Stimulated activated naive CD8-positive, alpha-beta T cell treated with anti-CD3 and anti-CD28 coated beads, Interleukin-15, amount 100 ng/mL, for 72 hours (primary cell): ENCODE measurements around the gene ATL3.
"Not testable (repeated sequence)": the region's sequence is repeated elsewhere in the genome, so short reads cannot be mapped to it uniquely, and the experiment has no call there.

Experiments used
- ATAC-seq: fragments of 150-1000 bp; cut with Tn5 transposase; 2 replicates; pipeline ENCODE4 v1.10.0; 2021; ENCODE audit warnings: mild to moderate bottlenecking, moderate library complexity
- DNase-seq, 2 donors: peaks; one replicate each; pipeline ENCODE4 v3.0.0; 2021 to 2022
- H3K27ac Mint-ChIP-seq, 2 donors: one replicate each; pipeline ENCODE4 v1.8.0; 2022; ENCODE audit warnings: mild to moderate bottlenecking in 2 of 2, mixed read lengths in 2 of 2, moderate library complexity in 2 of 2
- H3K27me3 Mint-ChIP-seq: one replicate; pipeline ENCODE4 v1.8.0; 2022; ENCODE audit warnings: mixed read lengths
- H3K4me1 Mint-ChIP-seq: one replicate; pipeline ENCODE4 v1.8.0; 2022; ENCODE audit warnings: mild to moderate bottlenecking, mixed read lengths
- H3K4me3 Mint-ChIP-seq, 2 donors: one replicate each; pipeline ENCODE4 v1.8.0; 2022; ENCODE audit warnings: mild to moderate bottlenecking in 2 of 2, mixed read lengths in 2 of 2, moderate library complexity in 1 of 2
- H3K9me3 Mint-ChIP-seq, 2 donors: one replicate each; pipeline ENCODE4 v1.8.0; 2022; ENCODE audit warnings: mixed read lengths in 2 of 2

Gene ATL3

GRCh38 chr11:63663809-63664208 is 7.4 kb downstream of the ATL3 start:
- no peaks in the 10 kb centered on the region for H3K27me3 Mint-ChIP-seq
- no peak overlapping the region for H3K4me3 Mint-ChIP-seq
- DNase-seq, result no peak
- no peak overlapping the region for H3K27ac Mint-ChIP-seq
- ATAC-seq, result no peak
- no peaks in the 10 kb centered on the region for H3K9me3 Mint-ChIP-seq
- peaks cover 36% of the 10 kb centered on the region for H3K4me1 Mint-ChIP-seq

GRCh38 chr11:63660972-63661371 is 10.2 kb downstream of the ATL3 start:
- Mint-ChIP-seq H3K4me3 (no peak overlapping the region), H3K27me3 (no peaks in the 10 kb centered on the region), H3K27ac (no peak overlapping the region), H3K9me3 (no peaks in the 10 kb centered on the region), H3K4me1 (peaks cover 21% of the 10 kb centered on the region)
- no peak for ATAC-seq
- DNase-seq, result no peak

DNA sequence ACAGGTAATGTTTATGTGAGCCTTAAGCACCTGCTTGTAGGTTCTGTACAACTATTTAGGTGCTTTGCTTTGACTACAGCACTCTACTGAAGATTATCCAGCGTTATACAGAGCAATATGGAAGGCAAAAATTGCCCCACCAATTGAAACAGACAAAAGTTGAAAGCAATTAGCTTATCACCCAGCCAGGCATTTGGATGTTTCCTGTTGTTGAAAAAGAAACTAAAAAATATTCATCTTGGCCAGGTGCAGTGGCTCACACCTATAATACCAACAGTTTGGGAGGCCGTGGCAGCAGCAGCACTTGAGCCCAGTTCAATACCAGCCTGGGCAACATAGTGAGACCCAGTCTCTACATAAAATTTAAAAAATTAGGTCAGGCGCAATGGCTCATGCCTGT is 18.5 kb downstream of the ATL3 start:
- H3K27me3 Mint-ChIP-seq, result no peaks in the 10 kb centered on the region
- H3K27ac Mint-ChIP-seq, result no peak overlapping the region
- DNase-seq (no peak), ATAC-seq (no peak)
- H3K4me1 Mint-ChIP-seq, result peaks cover 7% of the 10 kb centered on the region
- no peak overlapping the region for H3K4me3 Mint-ChIP-seq
- H3K9me3 Mint-ChIP-seq, result no peaks in the 10 kb centered on the region

DNA sequence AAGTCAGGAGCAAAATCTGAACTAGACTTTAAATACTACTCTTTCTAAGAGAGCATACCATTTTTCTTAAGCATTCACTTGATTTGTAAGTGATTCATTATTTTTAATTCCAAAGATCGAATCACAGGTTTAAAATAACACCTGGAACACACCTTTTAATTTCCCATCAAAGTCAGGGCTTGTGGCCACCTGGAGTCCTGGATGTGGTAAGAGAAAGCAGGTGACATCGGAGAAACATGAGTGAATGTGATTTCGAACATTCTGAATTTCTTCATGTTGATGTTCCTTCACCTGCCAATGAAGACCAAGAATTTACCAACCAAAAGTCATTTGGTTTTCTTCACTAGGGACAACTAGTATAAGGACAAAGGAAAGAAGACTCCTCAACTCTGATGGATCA is 28.0 kb downstream of the ATL3 start:
- ATAC-seq, result no peak
- DNase-seq, result no peak
- Mint-ChIP-seq H3K27ac (no peak overlapping the region), H3K9me3 (no peaks in the 10 kb centered on the region), H3K4me3 (no peak overlapping the region), H3K4me1 (no peaks in the 10 kb centered on the region), H3K27me3 (no peaks in the 10 kb centered on the region)

GRCh38 chr11:63641727-63642126 is 29.4 kb downstream of the ATL3 start:
- ATAC-seq (no peak), DNase-seq (no peak)
- Mint-ChIP-seq H3K4me3 (no peak overlapping the region), H3K27ac (peak overlapping the region in 1 of 2 donors; percentile 44), H3K27me3 (no peaks in the 10 kb centered on the region), H3K4me1 (no peaks in the 10 kb centered on the region), H3K9me3 (no peaks in the 10 kb centered on the region)

GRCh38 chr11:63639199-63639832 is 31.9 kb downstream of the ATL3 start:
- DNase-seq (no peak), ATAC-seq (no peak)
- Mint-ChIP-seq H3K4me3 (no peak overlapping the region), H3K27me3 (no peaks in the 10 kb centered on the region), H3K27ac (no peak overlapping the region), H3K4me1 (no peaks in the 10 kb centered on the region), H3K9me3 (no peaks in the 10 kb centered on the region)

- not testable (repeated sequence) for H3K9me3 Mint-ChIP-seq, DNase-seq, H3K4me3 Mint-ChIP-seq, H3K27me3 Mint-ChIP-seq, H3K4me1 Mint-ChIP-seq, H3K27ac Mint-ChIP-seq, ATAC-seq
Observed at GRCh38 chr11:63638436-63638835, 32.7 kb downstream of the ATL3 start.

- no peaks in the 10 kb centered on the region for H3K9me3 Mint-ChIP-seq
- peaks cover 9% of the 10 kb centered on the region for H3K4me1 Mint-ChIP-seq
- no peak overlapping the region for H3K27ac Mint-ChIP-seq
- H3K27me3 Mint-ChIP-seq, result no peaks in the 10 kb centered on the region
- ATAC-seq, result peak; percentile 56
- no peak overlapping the region for H3K4me3 Mint-ChIP-seq
- DNase-seq, result peak; percentile 50 to 63
Observed at GRCh38 chr11:63635762-63636465, 35.3 kb downstream of the ATL3 start.

DNA sequence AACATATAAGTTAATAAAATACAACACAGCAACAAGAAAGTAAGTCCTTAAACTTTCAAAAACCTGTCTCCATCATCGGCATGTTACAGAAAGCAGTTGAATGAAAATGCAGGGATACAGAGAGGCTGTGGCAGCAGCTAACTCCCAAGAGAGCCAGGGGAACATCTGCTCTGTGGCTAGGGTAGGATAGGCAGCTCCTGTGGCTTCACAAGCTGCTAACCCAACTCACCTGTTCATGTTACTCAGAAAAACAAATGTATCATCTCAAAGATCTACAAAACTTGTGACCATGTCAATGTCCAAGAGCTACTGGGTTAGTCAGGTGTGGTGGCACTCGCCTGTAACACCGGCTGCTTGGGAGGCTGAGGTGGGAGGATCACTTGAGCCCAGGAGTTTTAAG is 41.8 kb downstream of the ATL3 start:
- ATAC-seq (no peak), DNase-seq (no peak)
- Mint-ChIP-seq H3K27me3 (no peaks in the 10 kb centered on the region), H3K9me3 (no peaks in the 10 kb centered on the region), H3K4me3 (no peak overlapping the region), H3K27ac (no peak overlapping the region), H3K4me1 (peaks cover 20% of the 10 kb centered on the region)

GRCh38 chr11:63623513-63624140 is 47.5 kb downstream of the ATL3 start:
- peaks cover 16% of the 10 kb centered on the region for H3K4me1 Mint-ChIP-seq
- no peak overlapping the region for H3K4me3 Mint-ChIP-seq
- DNase-seq, result no peak
- no peak overlapping the region for H3K27ac Mint-ChIP-seq
- no peak for ATAC-seq
- H3K9me3 Mint-ChIP-seq, result no peaks in the 10 kb centered on the region
- H3K27me3 Mint-ChIP-seq, result no peaks in the 10 kb centered on the region

DNA sequence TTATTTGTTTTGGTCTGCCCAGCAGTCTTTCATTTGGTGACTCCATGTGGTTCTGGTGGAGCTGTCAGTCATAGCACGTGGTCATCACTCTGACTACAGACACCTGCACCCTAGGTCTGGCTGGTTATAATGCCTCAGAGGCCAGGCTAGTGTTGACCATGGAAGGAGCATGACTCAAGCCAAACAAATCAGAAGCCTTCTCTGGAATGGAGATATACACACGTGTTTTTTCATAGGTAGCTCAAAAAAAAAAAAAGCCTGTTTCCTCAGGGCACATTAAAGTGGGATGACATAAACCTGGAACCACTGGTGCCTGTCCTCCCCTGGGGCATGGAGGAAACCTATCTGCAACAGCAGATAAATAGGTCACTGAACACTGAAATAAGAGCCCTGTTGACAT is 48.9 kb downstream of the ATL3 start:
- ATAC-seq (no peak), DNase-seq (no peak)
- Mint-ChIP-seq H3K4me3 (no peak overlapping the region), H3K4me1 (peaks cover 10% of the 10 kb centered on the region), H3K9me3 (no peaks in the 10 kb centered on the region), H3K27ac (no peak overlapping the region), H3K27me3 (no peaks in the 10 kb centered on the region)

- no peaks in the 10 kb centered on the region for H3K9me3 Mint-ChIP-seq
- no peak overlapping the region for H3K4me3 Mint-ChIP-seq
- H3K27ac Mint-ChIP-seq, result no peak overlapping the region
- no peak for DNase-seq
- peaks cover 10% of the 10 kb centered on the region for H3K4me1 Mint-ChIP-seq
- ATAC-seq, result no peak
- no peaks in the 10 kb centered on the region for H3K27me3 Mint-ChIP-seq
Observed at GRCh38 chr11:63621071-63621470, 50.1 kb downstream of the ATL3 start.

DNA sequence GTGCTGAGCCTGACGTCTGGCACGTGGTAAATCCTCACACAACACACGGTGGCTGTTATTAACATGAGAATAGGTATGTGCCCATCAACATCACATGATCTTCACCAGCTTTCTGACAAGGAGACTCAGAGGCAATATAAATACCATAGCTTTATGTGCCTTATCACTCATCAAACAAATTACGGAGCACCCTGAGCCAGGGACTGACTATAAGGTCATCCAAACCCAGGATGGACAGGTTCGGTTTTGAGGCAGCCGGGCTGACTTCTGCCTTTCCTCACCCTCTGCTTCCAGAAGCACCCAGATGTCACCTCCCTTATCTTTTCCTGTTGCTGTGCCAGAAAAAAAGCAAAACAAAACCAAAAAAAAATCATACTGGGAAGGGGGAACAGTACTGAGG is 51.2 kb downstream of the ATL3 start:
- H3K9me3 Mint-ChIP-seq, result no peaks in the 10 kb centered on the region
- peaks cover 10% of the 10 kb centered on the region for H3K4me1 Mint-ChIP-seq
- no peak overlapping the region for H3K27ac Mint-ChIP-seq
- H3K27me3 Mint-ChIP-seq, result no peaks in the 10 kb centered on the region
- no peak overlapping the region for H3K4me3 Mint-ChIP-seq
- DNase-seq (no peak), ATAC-seq (no peak)

DNA sequence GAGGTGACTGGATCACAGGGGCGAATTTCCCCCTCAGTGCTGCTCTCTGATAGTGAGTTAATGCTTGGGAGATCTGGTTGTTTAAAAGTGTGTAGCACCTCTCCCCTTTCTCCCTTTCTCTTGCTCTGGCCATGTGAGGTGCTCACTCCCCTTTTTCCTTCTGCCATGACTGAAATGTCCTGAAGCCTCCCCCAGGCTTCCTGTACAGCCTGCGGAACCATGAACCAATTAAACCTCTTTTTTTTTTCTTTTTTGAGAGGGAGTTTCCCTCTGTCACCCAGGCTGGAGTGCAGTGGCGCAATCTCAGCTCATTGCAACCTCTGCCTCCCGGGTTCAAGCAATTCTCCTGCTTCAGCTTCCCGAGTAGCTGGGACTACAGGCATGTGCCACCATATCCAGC is 53.5 kb downstream of the ATL3 start:
- ATAC-seq, H3K27me3 Mint-ChIP-seq, H3K27ac Mint-ChIP-seq, DNase-seq, H3K9me3 Mint-ChIP-seq, H3K4me3 Mint-ChIP-seq: not testable (repeated sequence)
- peaks cover 22% of the 10 kb centered on the region for H3K4me1 Mint-ChIP-seq

DNA sequence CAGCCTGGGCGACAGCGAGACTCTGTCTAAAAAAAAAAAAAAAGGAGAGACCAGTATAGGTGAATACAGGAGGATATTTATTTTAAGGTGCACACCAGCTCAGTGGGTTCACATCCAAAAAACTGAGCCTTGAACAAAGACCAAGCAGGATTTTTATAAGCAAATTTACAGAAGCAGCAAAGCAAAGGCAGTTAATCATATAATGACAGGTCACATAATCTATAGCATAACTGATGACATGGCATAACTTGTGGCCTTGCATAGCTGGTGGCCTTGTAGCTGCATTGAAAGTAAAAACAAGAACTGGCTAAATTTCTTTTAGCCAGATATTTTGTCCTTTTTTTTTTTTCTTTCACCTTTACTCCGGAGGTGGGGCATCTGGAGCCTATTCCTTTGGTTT is 54.2 kb downstream of the ATL3 start:
- ATAC-seq (no peak), DNase-seq (no peak)
- Mint-ChIP-seq H3K4me1 (peaks cover 22% of the 10 kb centered on the region), H3K27ac (no peak overlapping the region), H3K4me3 (no peak overlapping the region), H3K9me3 (no peaks in the 10 kb centered on the region), H3K27me3 (no peaks in the 10 kb centered on the region)

DNA sequence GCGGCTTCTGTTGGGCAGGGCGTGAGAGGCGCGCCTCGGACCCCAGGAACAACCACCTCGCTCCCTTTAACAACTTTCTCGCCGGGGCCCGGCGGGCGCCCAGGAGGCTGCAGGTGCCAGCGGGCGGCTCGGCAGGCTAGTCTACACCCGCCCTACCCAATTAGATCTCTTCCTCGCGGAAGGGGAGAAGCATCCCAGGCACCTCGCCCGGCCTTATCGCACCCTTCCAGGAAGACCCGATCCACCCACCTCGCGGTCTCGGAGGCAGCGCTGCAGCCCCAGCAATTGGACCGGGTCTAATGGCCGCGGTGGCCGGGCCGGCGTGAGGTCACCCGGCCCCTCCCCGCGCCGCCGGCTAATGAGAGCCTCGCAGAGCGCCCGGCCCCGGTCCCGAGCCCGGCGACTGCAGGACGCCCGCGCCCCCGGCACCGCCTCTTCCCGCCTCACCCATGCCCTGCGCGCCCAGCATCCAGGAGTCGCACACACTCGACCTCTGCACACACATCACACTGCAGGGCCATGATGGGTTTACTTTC is 57.0 kb downstream of the ATL3 start, which contains the start of gene PLAAT3:
PLAAT3 (minus strand) TSS at position 298 of the 536 bp plus-strand sequence. CDS start 419 bp downstream, outside the sequence.
- ATAC-seq (peak; percentile 81), DNase-seq (peak; percentile 45 to 52)
- H3K4me1 Mint-ChIP-seq, result peaks cover 35% of the 10 kb centered on the region
- no peaks in the 10 kb centered on the region for H3K27me3 Mint-ChIP-seq
- H3K27ac Mint-ChIP-seq, result peak within 1 kb of the TSS; percentile 72 to 74
- H3K4me3 Mint-ChIP-seq, result peak within 1 kb of the TSS; percentile 87 to 94
- no peaks in the 10 kb centered on the region for H3K9me3 Mint-ChIP-seq
